T-helper 2 cell treated with Interferon-gamma antibody and Interleukin-4, amounts not matched to agents 100 ng/mL and 5 ng/mL, for 36 hours (primary cell): ENCODE data around the gene RHCE. TPM values are rescaled to one million over a fixed set of nuclear protein-coding genes. Genes with fewer than 3 reads are reported as not detected.
"Not testable (repeated sequence)": the region's sequence is repeated elsewhere in the genome, so short reads cannot be mapped to it uniquely, and the experiment has no call there.

Source experiments
- intact Hi-C: fragments of 100-400 bp; cut with micrococcal nuclease; formaldehyde crosslinking; loops from one replicate; pipeline ENCODE4 v1.15.1; 2023
- total RNA-seq: library from RNA; stranded (reverse); gene quantifications from 2 replicates; pipeline ENCODE4 v1.2.3, GENCODE V29; 2022

The RHCE gene
- total RNA-seq, 1 donor from 2014 or later, result not detected

DNA sequence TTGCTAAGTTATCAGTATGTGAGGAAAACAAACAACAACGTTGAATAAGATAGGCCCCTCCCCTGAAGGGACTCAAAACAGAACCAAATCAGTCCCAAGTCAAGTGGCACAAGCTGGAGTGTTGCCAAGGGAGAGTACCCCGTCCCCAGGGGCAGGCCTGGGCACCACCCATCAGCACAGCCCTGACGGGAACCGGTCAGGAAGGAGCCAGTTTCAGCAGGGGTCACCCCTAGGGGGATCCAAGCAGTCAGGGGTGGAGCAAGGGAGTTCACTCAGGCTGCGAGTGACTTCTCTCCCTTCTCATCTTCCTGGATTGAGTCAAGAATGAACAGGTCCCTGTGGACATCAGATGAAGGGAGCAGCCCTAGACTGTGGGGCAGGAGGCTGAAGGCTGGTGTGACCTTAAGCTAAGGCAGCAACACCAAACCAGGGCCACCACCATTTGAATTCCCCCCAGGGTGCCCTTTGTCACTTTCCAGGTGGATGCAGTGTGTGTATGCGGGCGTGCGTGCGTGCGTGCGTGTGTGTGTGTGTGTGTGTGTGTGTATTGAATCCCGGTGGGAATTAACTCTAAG lies 14.8 kb downstream of the RHCE start:
- intact Hi-C loops, result not testable (repeated sequence)

DNA sequence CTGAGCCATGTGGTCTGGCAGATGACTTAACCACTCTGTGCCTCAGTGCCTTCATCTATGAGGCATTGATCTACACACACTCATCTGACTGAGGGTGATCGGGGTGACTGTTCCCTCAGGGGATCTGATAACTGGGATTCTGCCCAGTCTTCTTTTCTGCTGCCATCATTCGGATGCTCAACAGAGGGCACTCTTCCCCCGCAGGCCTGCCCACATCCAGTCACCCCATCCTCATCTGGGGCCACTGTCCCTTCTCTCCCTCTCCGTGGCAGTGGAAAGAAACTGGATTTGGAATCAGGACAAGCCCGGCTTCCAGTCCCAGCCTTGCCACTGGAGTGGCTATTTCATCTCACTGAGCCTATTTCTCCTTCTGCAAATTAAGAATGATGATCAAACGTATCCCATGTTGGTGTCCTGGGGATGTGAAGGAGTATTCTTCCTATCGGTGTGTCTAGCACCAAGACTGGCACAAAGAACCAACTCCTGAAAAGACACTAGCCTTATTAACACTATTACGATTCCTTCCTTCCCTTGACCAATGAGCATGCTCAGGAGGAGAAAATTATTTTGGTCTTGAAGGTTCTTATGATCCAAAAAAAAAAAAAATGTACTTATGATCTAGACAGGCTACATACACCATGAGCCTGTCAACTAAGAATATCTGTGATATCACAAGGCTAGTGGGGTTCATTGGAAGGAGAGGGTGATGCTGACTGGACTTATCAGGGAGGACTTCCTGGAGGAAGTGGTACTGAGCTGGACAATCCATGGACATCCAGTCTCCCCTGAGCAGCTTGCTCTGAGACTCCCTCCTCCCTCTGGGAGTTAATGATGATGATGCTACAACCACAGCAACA lies 17.4 kb downstream of the RHCE start:
- intact Hi-C loops, result loop anchor here (2.0 kb wide), 1 partner anchor 118 kb away; no protein-coding TSS in a partner anchor

DNA sequence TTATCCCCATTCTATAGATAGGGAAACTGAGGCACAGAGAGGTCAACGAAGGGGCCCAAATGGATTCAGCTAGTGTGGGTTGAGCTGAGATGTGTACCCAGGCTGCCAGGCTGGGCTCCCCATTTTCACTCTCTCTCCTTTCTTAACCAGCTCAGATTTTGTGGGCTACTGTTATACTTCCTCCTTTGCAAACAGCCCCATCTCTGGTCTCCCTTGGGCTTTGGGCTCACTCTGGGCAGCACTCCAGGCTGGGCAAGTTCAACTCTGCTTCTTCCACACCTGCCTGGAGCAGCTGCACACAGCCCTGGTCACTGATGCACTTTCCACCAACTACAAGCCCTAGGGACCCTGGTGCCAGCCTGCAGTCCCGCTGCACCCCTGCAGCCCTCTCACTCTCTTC lies 22.5 kb downstream of the RHCE start:
- intact Hi-C loops, result not testable (repeated sequence)

DNA sequence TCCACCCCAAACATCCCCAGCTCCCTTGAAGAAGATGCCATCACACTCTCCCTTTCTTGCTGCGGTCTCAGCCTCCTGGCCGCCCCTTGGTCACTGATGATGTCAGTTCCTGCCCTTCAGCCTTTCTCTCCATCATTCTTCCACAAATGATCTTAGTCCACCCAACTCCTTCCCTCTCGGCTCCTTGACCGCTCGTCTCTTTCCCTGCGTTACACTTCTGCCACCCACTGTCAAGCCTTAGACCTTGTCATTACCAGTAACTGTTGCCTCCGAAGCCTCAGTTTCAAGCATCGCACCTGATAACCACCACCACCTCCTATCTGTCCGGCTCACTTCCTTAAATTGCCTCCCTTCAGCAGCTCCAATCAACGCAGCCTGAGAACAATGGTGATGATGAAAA lies 23.1 kb downstream of the RHCE start:
- intact Hi-C loops, result not testable (repeated sequence)

DNA sequence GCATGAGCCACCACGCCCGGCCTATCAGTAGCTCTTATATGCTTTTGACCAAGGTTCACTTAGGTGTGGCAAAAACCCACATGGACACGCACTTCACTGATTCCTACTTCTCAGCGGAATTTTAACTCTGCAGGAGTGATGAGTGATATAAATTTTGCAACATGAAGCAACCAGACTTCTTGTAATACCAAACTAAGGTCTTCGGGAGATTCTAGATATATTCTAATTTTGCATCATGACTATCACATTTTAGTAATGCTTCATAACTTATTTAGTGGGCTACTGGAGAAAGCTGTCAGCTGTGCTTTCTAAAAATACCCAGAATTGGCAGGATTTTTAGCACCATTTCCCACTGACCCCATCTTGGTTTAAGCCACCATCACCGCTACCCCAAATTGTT lies 27.8 kb downstream of the RHCE start:
- intact Hi-C loops, result no loop called here

DNA sequence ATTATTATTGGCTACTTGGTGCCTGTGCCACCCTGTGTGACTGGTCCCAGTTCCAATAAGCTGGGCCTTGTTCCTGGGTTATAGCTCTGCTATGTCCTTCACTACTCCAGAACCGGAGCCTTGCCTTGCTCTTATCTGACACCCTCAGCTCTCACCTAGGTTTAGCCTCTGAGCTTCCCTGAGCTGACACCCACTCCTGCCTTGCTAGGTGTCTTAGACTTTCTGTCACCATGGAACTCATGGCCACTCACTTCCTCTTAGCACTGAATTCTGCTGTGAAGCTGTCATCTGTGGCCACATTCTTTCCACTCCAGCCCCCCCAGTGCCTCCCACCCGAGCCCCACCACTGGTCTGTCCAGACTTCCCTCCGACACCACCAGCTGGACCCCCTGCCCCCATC lies 30.9 kb downstream of the RHCE start:
- intact Hi-C loops, result not testable (repeated sequence)

DNA sequence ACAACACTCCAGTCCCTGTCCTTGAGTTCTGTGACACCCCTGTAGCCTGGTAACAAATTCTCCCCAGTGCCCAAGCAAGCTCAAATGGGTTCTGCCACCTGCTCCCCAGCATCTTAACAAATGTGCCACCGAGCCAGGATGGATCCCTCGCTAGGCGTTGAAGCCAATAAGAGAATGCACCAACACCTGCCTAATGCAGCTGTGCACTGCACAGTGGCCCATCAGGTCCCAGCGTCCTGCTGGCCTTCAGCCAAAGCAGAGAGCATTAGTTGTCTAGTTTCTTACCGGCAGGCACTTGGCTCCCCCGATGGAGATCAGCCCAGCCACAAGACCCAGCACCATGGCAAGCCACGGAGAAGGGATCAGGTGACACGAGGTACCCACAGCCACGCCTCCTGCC lies 31.9 kb downstream of the RHCE start:
- intact Hi-C loops, result not testable (repeated sequence)

DNA sequence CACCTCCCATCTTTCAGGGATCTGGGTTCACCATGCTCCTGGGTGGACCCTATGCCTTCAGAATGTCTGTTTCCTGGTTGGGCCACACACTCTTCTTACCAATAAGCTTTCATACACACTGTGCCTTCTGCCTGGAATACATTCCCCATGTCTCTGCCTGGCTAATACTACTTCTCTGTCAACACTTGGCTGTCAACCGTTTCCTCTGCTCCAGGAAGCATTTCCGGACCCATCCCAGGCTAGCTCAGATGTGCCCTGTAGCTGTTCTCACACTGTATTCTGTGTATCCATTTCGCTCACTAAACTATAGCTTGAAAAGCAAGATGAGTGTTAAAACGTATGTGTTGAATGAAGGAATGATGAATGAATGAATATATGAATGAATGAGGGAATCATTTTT lies 33.5 kb downstream of the RHCE start:
- intact Hi-C loops, result not testable (repeated sequence)

DNA sequence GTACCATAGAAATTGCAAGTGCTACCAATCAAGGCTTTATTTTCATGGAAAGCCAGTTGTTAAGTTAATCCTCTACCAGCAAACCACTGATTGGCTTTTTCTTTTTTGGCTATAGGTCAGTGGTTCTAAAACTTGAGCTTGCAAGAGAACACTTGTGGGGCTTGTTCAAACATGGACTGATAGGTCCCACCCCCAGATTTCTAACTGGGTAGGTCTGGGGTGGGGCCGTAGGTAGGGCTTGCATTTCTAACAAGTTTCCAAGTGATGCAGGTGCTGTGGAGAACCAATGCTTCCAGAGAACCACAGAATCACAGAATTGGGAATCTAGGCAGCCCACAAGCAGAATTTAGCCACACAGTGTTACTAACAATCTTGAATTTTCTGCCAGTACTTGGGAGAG lies 36.8 kb downstream of the RHCE start:
- intact Hi-C loops, result not testable (repeated sequence)

DNA sequence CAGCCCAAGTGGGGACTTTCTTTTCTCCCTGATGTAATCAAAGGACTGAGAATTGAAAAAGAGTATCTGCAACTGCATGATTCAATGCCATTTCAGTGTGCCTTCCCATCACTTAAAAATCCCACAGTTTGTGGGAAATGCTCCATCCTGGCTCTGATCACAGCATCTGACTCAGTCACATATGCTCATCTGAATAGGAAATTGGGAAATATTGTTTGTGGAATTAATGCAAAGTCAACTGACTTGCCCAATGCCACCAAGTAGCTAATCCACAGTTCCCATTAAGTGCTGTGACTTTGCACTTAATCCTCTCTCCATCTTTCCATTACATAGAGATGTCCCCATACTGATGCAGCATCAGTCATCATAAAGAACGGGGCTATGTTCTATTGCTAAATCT lies 37.5 kb downstream of the RHCE start:
- intact Hi-C loops, result not testable (repeated sequence)

DNA sequence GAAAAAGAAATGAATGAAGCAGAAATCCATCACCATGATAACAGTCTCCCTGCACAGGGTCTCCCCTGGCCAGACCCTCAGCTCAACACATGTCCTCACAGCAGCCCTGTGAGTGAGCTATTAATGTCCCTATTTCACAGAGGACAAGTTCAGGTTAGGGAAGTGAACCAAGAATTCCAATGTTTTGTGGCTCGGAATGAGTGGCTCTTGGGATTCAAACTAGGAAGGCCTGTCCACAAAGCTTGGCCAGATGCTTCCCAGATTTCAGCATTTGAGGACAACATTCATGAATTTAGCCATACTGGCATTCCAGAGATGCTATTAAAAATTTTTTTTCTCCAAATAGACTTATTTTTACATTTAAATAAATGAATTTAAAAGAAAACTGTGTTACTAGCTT lies 38.1 kb downstream of the RHCE start:
- intact Hi-C loops, result not testable (repeated sequence)

DNA sequence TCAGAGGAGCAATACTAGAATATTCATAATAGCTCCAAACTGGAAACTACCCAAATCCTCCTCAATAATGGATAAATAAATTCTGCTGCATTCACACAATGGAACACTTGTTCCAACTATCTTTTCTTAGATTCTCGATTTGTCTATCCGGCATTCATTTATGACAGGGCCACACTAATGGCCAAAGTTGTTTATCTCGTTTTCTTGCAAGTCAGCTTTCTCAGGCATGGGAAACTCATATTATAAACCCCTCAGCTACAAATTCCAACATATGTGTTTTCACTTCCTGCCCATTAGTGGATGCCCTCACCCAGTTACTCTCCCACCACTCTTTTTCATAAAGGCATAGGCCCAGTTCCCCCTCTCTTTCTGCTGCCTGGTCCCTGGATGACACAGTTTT lies 42.3 kb downstream of the RHCE start:
- intact Hi-C loops, result not testable (repeated sequence)

DNA sequence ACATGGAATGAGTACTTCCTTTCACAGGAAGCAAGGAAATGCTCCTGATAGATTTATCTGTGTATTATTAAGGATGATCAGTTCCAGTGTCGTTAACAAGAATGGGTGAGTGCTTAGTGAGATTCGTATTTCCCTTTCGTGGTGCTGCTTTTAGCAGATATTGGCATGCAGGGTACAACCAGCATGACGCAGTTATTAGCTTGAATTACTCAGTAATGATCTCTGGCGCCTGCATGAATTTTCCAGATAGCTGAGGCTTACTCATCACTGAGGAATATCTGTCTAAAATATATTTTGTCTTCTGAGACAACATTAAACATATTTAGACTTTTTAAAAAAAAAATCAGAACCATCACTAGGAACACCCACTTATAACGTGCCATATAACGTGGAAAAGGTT lies 48.9 kb downstream of the RHCE start:
- intact Hi-C loops, result not testable (repeated sequence)

DNA sequence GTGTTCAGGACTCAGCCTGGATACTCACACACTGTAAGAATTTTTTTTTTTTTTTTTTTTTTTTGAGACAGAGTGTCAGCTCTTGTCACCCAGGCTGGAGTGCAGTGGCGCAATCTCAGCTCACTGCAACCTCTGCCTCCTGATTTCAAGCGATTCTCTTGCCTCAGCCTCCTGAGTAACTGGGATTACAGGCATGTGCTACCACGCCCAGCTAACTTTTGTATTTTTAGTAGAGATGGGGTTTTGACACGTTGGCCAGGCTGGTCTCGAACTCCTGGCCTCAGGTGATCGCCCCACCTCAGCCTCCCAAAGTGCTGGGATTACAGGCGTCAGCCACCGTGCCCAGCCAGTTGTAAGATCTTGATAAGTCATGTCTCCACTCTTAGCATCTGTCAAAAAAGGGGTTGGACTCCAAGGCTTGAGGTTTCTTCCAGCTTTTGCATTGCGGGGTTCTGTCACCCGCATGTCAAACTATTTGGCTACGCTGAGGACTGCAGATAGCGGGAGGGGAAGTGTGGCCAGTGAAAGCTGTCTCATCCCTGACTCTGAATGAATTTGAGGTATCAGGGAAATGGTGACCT lies 50.8 kb downstream of the RHCE start:
- intact Hi-C loops, result not testable (repeated sequence)

DNA sequence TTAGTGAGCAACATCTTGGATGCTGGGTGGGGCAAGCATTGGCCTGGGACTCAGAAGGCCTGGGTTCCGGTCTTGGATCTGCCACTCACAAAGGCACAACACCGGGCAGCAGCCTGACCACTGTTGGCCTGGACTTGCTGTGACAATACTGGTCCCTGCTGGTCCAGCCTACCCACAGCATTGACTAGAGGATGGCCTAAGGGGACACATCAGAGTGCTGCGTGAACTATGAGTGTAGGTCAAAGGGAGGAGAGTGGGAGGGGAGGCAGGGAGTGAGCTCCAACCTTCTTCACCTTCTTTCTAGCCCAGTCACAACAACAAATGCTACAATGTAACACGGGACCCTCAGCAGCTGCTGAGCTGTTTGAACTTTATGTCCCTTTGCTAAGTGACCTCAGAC lies 51.4 kb downstream of the RHCE start:
- intact Hi-C loops, result no loop called here

DNA sequence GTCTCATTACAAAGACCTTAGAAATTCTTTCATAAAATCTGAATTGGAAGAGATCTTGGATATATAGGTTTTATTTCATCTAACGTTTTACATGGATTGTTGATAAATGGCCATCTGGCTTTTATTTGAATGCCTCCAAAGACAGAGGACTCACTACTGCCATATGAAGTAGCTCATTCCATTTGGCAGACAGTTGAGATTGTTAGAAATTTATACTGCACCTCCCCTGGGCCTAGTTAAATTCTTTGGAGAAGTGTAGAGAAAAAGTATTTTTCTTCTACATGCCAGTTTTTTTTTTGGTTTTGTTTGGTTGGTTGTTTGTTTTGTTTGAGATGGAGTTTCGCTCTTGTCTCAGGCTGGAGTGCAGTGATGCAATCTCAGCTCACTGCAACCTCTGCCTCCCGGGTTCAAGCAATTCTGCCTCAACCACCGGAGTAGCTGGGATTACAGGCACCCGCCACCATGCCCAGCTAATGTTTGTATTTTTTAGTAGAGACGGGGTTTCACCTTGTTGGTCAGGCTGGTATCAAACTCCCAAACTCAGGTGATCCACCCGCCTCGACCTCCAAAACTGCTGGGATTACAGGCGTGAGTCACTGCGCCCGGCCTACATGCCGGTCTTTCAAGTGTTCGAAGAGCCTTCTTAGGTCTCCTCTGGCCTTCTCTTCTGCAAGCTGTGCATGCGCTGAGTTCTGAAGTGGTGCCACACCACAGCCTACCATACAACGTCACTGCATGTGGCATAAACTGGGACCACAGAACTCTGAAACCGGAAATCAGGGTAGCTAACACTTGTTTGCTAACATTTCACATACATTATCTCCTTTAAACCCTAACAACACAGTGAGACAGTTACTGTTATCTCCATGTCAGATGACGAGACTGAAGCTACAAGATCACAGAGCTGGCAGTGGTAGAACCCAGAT lies 57.7 kb downstream of the RHCE start:
- intact Hi-C loops, result not testable (repeated sequence)

DNA sequence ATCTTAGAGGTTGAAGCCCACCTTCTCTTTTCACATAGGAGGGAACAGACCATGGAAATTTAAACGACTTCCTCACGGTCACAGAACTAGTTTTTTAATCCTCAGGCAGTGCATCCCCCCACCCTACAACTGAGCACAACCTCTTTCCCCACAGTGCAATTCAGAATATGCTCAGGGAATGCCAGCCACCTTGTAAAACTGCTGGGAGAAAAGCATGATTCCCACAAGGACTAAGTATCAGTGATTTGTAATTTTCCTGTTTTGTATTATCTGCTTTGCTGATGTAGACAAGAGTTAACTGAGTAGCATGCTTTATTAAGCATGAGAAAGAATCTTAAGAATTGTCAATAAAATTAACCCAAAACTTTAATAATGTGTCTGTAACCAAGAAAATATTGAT lies 58.7 kb downstream of the RHCE start:
- intact Hi-C loops, result no loop called here

DNA sequence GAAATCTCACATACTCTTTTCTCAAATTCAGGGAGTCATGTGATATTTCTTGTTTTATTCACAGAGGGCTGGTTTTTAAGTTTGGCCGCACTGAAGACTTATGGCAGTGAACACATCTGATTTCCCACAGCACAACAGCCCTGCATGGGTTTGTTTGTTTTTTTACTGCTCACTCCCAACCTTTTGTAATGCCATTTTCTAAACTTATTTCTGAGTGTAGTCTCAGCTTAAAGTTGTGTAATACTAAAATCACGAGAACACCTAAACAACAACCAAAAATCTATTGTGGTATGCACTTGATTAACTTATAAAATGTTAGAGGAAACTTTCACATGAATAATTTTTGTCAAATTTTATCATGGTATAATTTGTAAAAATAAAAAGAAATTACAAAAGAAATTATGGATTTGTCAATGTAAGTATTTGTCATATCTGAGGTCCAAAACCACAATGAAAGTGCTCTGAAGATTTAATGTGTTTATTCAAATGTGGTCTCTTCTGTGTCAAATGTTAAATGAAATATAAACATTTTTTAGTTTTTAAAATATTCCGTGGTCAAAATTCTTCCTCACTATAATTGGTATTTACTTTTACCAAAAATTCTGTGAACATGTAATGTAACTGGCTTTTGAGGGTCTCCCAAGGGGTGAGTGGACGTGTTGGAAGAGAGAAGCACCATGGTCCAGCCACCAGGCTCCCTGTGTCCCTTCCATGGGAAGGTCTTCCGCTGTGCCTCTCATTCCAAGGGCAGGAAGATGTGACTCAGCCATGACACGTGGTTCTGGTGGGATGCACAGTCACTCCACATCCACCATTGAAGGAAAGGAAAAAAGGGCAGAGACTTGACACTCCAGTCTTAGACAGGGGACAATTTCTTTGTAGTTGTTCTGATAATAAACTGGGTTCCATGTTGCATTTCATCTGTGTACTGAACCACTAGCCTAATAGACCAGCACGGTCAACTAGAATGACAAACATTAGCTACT lies 59.7 kb downstream of the RHCE start:
- intact Hi-C loops, result no loop called here

DNA sequence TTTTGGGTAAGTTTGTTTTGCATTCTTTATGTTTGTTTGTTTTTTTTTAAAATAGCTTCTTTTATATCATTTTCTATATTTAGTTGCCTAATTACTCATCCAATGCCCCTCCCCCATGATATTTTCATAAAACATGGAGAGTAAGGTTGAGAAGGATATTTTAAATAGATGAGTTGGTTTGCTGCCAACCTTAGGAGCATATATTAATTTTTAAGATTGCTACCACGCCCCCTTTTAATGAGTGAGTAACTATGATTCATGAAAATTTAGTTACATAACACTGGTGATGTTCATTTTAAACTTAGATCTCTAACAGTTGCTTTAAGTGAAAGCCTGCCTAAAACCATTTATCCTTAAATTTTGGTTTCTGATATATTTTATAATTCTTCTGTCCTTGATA lies 63.8 kb downstream of the RHCE start:
- intact Hi-C loops, result no loop called here

DNA sequence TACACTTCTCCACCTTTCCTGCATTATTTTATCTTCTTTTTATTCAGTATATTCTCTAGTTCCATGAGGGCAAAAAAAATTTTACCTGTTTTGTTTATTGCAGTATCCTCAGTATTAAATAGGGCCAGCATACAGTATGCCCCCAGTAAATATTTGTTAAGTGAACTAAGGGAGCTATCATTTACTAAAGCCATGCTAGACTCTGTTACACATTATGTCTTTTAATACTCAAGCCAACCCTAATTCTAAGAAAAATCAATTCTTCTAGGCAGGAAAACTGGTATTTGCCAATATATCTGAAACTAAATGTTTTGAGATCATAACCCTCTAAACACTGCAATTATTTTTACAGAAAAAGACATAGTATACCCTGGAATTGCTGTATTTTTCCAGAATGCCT lies 64.2 kb downstream of the RHCE start:
- intact Hi-C loops, result no loop called here
